Ectodermal cell (in vitro differentiated cells): ENCODE measurements around the gene AMPD1.

Experiments
- H3K27ac ChIP-seq: 2 replicates; pipeline ENCODE4 v1.7.0; 2013; ENCODE audit warnings: mild to moderate bottlenecking, low read depth, low read length; ENCODE audit not compliant: insufficient read depth, poor library complexity, severe bottlenecking
- H3K27me3 ChIP-seq: 2 replicates; pipeline ENCODE4 v1.7.0; 2013; ENCODE audit warnings: mild to moderate bottlenecking, low read length; ENCODE audit not compliant: insufficient read depth, control insufficient read depth, poor library complexity, severe bottlenecking
- H3K36me3 ChIP-seq: one replicate; pipeline ENCODE4 v1.7.0; 2013; ENCODE audit warnings: low read length; ENCODE audit not compliant: control insufficient read depth, insufficient read depth
- H3K4me1 ChIP-seq: one replicate; pipeline ENCODE4 v1.7.0; 2013; ENCODE audit warnings: low read length; ENCODE audit not compliant: control insufficient read depth, insufficient read depth
- H3K4me3 ChIP-seq: 2 replicates; pipeline ENCODE4 v1.7.0; 2013; ENCODE audit warnings: low read depth, low read length, control low read depth; ENCODE audit not compliant: insufficient read depth
- H3K9me3 ChIP-seq: 2 replicates; pipeline ENCODE4 v1.7.0; 2013; ENCODE audit warnings: mild to moderate bottlenecking, low read length, moderate library complexity; ENCODE audit not compliant: control insufficient read depth
- WGBS, 2 experiments: methylation state at CpG; one replicate each; pipeline ENCODE4 v1.1.7; 2013; ENCODE audit warnings: missing lambda C conversion rate in 2 of 2; 5-methylcytosine and 5-hydroxymethylcytosine counted together

AMPD1 gene

GRCh38 chr1:114676115-114676514 is 19.2 kb downstream of the AMPD1 start:
- Histone ChIP-seq H3K27ac (no peak overlapping the region), H3K4me1 (no peaks in the 10 kb centered on the region), H3K9me3 (no peaks in the 10 kb centered on the region), H3K4me3 (no peak overlapping the region), H3K27me3 (peaks cover 51% of the 10 kb centered on the region), H3K36me3 (no peaks in the 10 kb centered on the region)
- WGBS, 2 experiments: 100% methylated on average over 1 of the region's 1 CpG

GRCh38 chr1:114671939-114672275 is 23.4 kb downstream of the AMPD1 start:
- no peaks in the 10 kb centered on the region for H3K36me3 ChIP-seq
- H3K4me3 ChIP-seq: no peak overlapping the region
- peaks cover 84% of the 10 kb centered on the region for H3K27me3 ChIP-seq
- H3K4me1 ChIP-seq: no peaks in the 10 kb centered on the region
- H3K27ac ChIP-seq: no peak overlapping the region
- no peaks in the 10 kb centered on the region for H3K9me3 ChIP-seq
- WGBS, 2 experiments: 91 to 92% methylated on average over 7 of the region's 7 CpGs

GRCh38 chr1:114671011-114671938 is 24.1 kb downstream of the AMPD1 start:
- WGBS, 2 experiments: 86 to 90% methylated on average over 8 of the region's 9 CpGs
- Histone ChIP-seq H3K36me3 (no peaks in the 10 kb centered on the region), H3K9me3 (no peaks in the 10 kb centered on the region), H3K4me3 (no peak overlapping the region), H3K4me1 (no peaks in the 10 kb centered on the region), H3K27me3 (peaks cover 79% of the 10 kb centered on the region), H3K27ac (no peak overlapping the region)

GRCh38 chr1:114670083-114671010 is 25.0 kb downstream of the AMPD1 start:
- H3K4me3 ChIP-seq: peak overlapping the region; percentile 63
- H3K4me1 ChIP-seq: no peaks in the 10 kb centered on the region
- H3K9me3 ChIP-seq: no peaks in the 10 kb centered on the region
- WGBS, 2 experiments: 1 to 5% methylated on average over 37 to 38 of the region's 45 CpGs
- peaks cover 70% of the 10 kb centered on the region for H3K27me3 ChIP-seq
- no peak overlapping the region for H3K27ac ChIP-seq
- H3K36me3 ChIP-seq: no peaks in the 10 kb centered on the region

GRCh38 chr1:114669562-114670082 is 25.7 kb downstream of the AMPD1 start, which contains the start of gene DENND2C:
DENND2C (minus strand) TSS chr1:114670049; CDS start chr1:114625984, 44,065 bp downstream.
- H3K9me3 ChIP-seq: no peaks in the 10 kb centered on the region
- peak within 1 kb of the TSS; percentile 63 for H3K4me3 ChIP-seq
- no peaks in the 10 kb centered on the region for H3K36me3 ChIP-seq
- H3K27ac ChIP-seq: no peak within 1 kb of the TSS
- H3K27me3 ChIP-seq: peaks cover 68% of the 10 kb centered on the region
- WGBS, 2 experiments: 0 to 1% methylated on average over 50 of the region's 50 CpGs
- H3K4me1 ChIP-seq: no peaks in the 10 kb centered on the region

GRCh38 chr1:114668784-114669561 is 26.4 kb downstream of the AMPD1 start:
- Histone ChIP-seq H3K27me3 (peaks cover 63% of the 10 kb centered on the region), H3K4me1 (no peaks in the 10 kb centered on the region), H3K36me3 (no peaks in the 10 kb centered on the region), H3K4me3 (peak overlapping the region; percentile 63), H3K9me3 (no peaks in the 10 kb centered on the region), H3K27ac (no peak overlapping the region)
- WGBS, 2 experiments: 52 to 56% methylated on average over 12 to 13 of the region's 13 CpGs

- H3K4me1 ChIP-seq: no peaks in the 10 kb centered on the region
- no peak overlapping the region for H3K27ac ChIP-seq
- H3K9me3 ChIP-seq: no peaks in the 10 kb centered on the region
- no peak overlapping the region for H3K4me3 ChIP-seq
- peaks cover 58% of the 10 kb centered on the region for H3K27me3 ChIP-seq
- H3K36me3 ChIP-seq: no peaks in the 10 kb centered on the region
- 58 to 88% methylated on average over 1 to 2 of the region's 4 CpGs for WGBS, 2 experiments
Observed at GRCh38 chr1:114668373-114668772, 27.0 kb downstream of the AMPD1 start.

GRCh38 chr1:114666954-114667353 is 28.4 kb downstream of the AMPD1 start:
- no peak overlapping the region for H3K4me3 ChIP-seq
- no peaks in the 10 kb centered on the region for H3K4me1 ChIP-seq
- H3K9me3 ChIP-seq: no peaks in the 10 kb centered on the region
- H3K36me3 ChIP-seq: no peaks in the 10 kb centered on the region
- no peak overlapping the region for H3K27ac ChIP-seq
- WGBS, 2 experiments: 88% methylated on average over 2 of the region's 3 CpGs
- peaks cover 48% of the 10 kb centered on the region for H3K27me3 ChIP-seq

- H3K4me1 ChIP-seq: no peaks in the 10 kb centered on the region
- no peaks in the 10 kb centered on the region for H3K9me3 ChIP-seq
- 72 to 73% methylated on average over 2 of the region's 2 CpGs for WGBS, 2 experiments
- no peak overlapping the region for H3K4me3 ChIP-seq
- H3K27me3 ChIP-seq: no peaks in the 10 kb centered on the region
- no peak overlapping the region for H3K27ac ChIP-seq
- no peaks in the 10 kb centered on the region for H3K36me3 ChIP-seq
Observed at GRCh38 chr1:114660238-114660637, 35.1 kb downstream of the AMPD1 start.
